Panc1 (cell line): ENCODE results near the gene BBX. TPM values are rescaled to one million over a fixed set of nuclear protein-coding genes. Genes with fewer than 3 reads are reported as not detected.

ENCODE experiments used
- ATAC-seq: fragments of 200-7000 bp; cut with Tn5 transposase; 2 replicates; pipeline ENCODE4 v1.9.1; 2020; ENCODE audit warnings: mild to moderate bottlenecking, moderate library complexity
- BruUV-seq: library from RNA; stranded (reverse); fragments of 400-500 nt; replicated peaks from 2 replicates; lab custom pipeline; 2021; lab: Mats Ljungman, UMichigan
- CTCF ChIA-PET: fragments of 300-600 bp; sonication (Branson Sonifier 250); formaldehyde crosslinking; loops from one replicate; lab custom pipeline; 2022; ENCODE audit warnings: antibody characterized with exemption; lab: Charles Lee
- POLR2A ChIA-PET: fragments of 300-600 bp; sonication (Branson Sonifier 250); formaldehyde crosslinking; loops from one replicate; lab custom pipeline; 2022; ENCODE audit warnings: antibody characterized with exemption; lab: Charles Lee
- DNase-seq: peaks from one replicate; pipeline ENCODE4 v3.0.0-alpha.2; 2010; ENCODE audit warnings: low read depth, low spot score
- H3K27ac ChIP-seq: 2 replicates; pipeline ENCODE4 v1.5.1; 2011; ENCODE audit warnings: mild to moderate bottlenecking, low read length, inconsistent platforms
- H3K27me3 ChIP-seq: fragments of 200-500 bp; sonication (Bioruptor generic); 2 replicates; pipeline ENCODE4 v1.6.0; 2014; ENCODE audit warnings: low read length, inconsistent platforms; ENCODE audit not compliant: control insufficient read depth, insufficient read depth
- H3K36me3 ChIP-seq: fragments of 200-500 bp; sonication (Bioruptor generic); 2 replicates; pipeline ENCODE4 v1.5.1; 2014; ENCODE audit warnings: inconsistent platforms, mild to moderate bottlenecking, low read length, moderate library complexity; ENCODE audit not compliant: control insufficient read depth, insufficient read depth
- H3K4me1 ChIP-seq: 2 replicates; pipeline ENCODE4 v1.5.1; 2011; ENCODE audit warnings: inconsistent platforms, mild to moderate bottlenecking, low read length, moderate library complexity; ENCODE audit not compliant: control insufficient read depth, insufficient read depth
- H3K4me3 ChIP-seq, 2 experiments: 2 replicates each; pipeline ENCODE4 v1.5.1; 2011 to 2012; ENCODE audit warnings: low read depth in 2 of 2, low read length in 2 of 2, mild to moderate bottlenecking in 2 of 2, inconsistent platforms in 1 of 2, moderate library complexity in 1 of 2
- H3K9me3 ChIP-seq: fragments of 200-500 bp; sonication (Bioruptor generic); 2 replicates; pipeline ENCODE4 v1.5.1; 2014; ENCODE audit warnings: low read depth, mild to moderate bottlenecking, inconsistent platforms, low read length, moderate library complexity; ENCODE audit not compliant: control insufficient read depth, insufficient read depth
- POLR2AphosphoS5 ChIP-seq: IDR thresholded peaks from 2 replicates; pipeline ENCODE4 v1.6.1; 2012; ENCODE audit warnings: mild to moderate bottlenecking, low read depth, low read length, moderate library complexity
- TCF7L2 ChIP-seq: IDR thresholded peaks from 2 replicates; pipeline ENCODE4 v1.6.1; 2011; ENCODE audit warnings: mild to moderate bottlenecking, low read depth, low read length, inconsistent platforms
- in situ Hi-C: cut with HindIII; loops from 2 replicates; pipeline ENCODE4 v1.10.0; 2016; ENCODE audit warnings: low sequenced_read_pairs, low pct_unique_long_range_greater_than_20kb
- intact Hi-C: fragments of 100-400 bp; cut with micrococcal nuclease; formaldehyde crosslinking; loops from one replicate; pipeline ENCODE4 v1.10.0; 2022; ENCODE audit not compliant: unreplicated experiment
- total RNA-seq: library from RNA; stranded (reverse); gene quantifications from one replicate; pipeline ENCODE4 v1.2.1, GENCODE V29; 2021; ENCODE audit not compliant: unreplicated experiment
- TF ChIP-seq, protein P1 (sequence below): fragments of 450-650 bp; IDR thresholded peaks from 2 replicates; pipeline ENCODE4 v1.5.1; 2017; ENCODE audit warnings: mild to moderate bottlenecking
- TF ChIP-seq, protein P2 (sequence below), 2 experiments: IDR thresholded peaks; 2 replicates each; pipeline ENCODE4 v1.6.1; 2011 to 2012; ENCODE audit warnings: low read depth in 2 of 2, control low read depth in 1 of 2, low read length in 1 of 2, mild to moderate bottlenecking in 1 of 2, moderate library complexity in 1 of 2; ENCODE audit not compliant: insufficient read depth in 1 of 2

BBX gene
- total RNA-seq, 1 experiment from 2014 or later = 28.5 TPM

- CTCF ChIA-PET = no interaction called here
- Histone ChIP-seq H3K27me3 (no peaks in the 10 kb centered on the region; the same call in 1 of the 2 replicates), H3K4me3 (no peak overlapping the region), H3K27ac (no peak overlapping the region), H3K4me1 (no peaks in the 10 kb centered on the region), H3K9me3 (no peaks in the 10 kb centered on the region), H3K36me3 (no peaks in the 10 kb centered on the region)
- TF ChIP-seq, protein P1, sequence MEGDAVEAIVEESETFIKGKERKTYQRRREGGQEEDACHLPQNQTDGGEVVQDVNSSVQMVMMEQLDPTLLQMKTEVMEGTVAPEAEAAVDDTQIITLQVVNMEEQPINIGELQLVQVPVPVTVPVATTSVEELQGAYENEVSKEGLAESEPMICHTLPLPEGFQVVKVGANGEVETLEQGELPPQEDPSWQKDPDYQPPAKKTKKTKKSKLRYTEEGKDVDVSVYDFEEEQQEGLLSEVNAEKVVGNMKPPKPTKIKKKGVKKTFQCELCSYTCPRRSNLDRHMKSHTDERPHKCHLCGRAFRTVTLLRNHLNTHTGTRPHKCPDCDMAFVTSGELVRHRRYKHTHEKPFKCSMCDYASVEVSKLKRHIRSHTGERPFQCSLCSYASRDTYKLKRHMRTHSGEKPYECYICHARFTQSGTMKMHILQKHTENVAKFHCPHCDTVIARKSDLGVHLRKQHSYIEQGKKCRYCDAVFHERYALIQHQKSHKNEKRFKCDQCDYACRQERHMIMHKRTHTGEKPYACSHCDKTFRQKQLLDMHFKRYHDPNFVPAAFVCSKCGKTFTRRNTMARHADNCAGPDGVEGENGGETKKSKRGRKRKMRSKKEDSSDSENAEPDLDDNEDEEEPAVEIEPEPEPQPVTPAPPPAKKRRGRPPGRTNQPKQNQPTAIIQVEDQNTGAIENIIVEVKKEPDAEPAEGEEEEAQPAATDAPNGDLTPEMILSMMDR = no peak
- TF ChIP-seq POLR2AphosphoS5 (no peak), TCF7L2 (no peak)
- TF ChIP-seq, protein P2, sequence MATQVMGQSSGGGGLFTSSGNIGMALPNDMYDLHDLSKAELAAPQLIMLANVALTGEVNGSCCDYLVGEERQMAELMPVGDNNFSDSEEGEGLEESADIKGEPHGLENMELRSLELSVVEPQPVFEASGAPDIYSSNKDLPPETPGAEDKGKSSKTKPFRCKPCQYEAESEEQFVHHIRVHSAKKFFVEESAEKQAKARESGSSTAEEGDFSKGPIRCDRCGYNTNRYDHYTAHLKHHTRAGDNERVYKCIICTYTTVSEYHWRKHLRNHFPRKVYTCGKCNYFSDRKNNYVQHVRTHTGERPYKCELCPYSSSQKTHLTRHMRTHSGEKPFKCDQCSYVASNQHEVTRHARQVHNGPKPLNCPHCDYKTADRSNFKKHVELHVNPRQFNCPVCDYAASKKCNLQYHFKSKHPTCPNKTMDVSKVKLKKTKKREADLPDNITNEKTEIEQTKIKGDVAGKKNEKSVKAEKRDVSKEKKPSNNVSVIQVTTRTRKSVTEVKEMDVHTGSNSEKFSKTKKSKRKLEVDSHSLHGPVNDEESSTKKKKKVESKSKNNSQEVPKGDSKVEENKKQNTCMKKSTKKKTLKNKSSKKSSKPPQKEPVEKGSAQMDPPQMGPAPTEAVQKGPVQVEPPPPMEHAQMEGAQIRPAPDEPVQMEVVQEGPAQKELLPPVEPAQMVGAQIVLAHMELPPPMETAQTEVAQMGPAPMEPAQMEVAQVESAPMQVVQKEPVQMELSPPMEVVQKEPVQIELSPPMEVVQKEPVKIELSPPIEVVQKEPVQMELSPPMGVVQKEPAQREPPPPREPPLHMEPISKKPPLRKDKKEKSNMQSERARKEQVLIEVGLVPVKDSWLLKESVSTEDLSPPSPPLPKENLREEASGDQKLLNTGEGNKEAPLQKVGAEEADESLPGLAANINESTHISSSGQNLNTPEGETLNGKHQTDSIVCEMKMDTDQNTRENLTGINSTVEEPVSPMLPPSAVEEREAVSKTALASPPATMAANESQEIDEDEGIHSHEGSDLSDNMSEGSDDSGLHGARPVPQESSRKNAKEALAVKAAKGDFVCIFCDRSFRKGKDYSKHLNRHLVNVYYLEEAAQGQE (IDR thresholded peaks at IDR 0.05; ENCODE audit: insufficient read depth in 1 of 2, low read depth in 2 of 2, low read length in 1 of 2) = no peak
- BruUV-seq = no TSS peak
- in situ Hi-C loops (no loop called here), intact Hi-C loops (no loop called here)
- POLR2A ChIA-PET = no interaction called here
- ATAC-seq = no peak
- no peak for DNase-seq
Observed at GRCh38 chr3:107854733-107855132, 332.0 kb downstream of the BBX start.

DNA sequence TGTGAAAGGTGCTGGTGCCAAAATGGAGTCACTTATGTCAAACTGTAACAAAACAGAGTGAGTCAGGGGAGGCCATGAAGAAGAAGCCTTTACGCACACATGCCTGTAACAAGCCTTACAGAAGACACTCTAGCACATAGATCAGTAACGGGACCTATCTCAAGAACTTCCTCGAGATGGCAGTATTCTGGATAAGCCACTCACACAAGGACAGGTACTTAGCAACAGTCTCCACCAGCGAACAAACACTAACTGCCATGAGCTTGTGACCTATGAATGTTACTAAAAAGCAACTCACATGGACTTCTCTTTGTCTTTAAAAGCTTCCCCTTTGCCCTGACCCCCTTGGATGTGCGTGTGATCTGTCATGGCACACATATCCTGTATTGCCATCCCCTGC lies 332.9 kb downstream of the BBX start:
- TF ChIP-seq, protein P1 = peak; percentile 61
- TF ChIP-seq, protein P2 (IDR thresholded peaks at IDR 0.05; ENCODE audit: insufficient read depth in 1 of 2, low read depth in 2 of 2, low read length in 1 of 2) = no peak
- ATAC-seq = peak; percentile 91

More for the DNA sequence above, 332.9 kb downstream of the BBX start:
- in situ Hi-C loops (no loop called here), intact Hi-C loops (no loop called here)
- no peak for DNase-seq
- ChIA-PET POLR2A (no interaction called here), CTCF (interaction anchor here (0.6 to 0.9 kb wide), 3 partner anchors 52 to 1207 kb away, joined by 3 to 6 read pairs (median 3); no protein-coding TSS in a partner anchor)
- Histone ChIP-seq H3K27ac (no peak overlapping the region), H3K9me3 (no peaks in the 10 kb centered on the region), H3K36me3 (no peaks in the 10 kb centered on the region), H3K27me3 (no peaks in the 10 kb centered on the region; the same call in 1 of the 2 replicates), H3K4me3 (no peak overlapping the region), H3K4me1 (no peaks in the 10 kb centered on the region)
- BruUV-seq = no TSS peak
